ENCODE results near the gene COL23A1. TPM values are rescaled to one million over a fixed set of nuclear protein-coding genes. Genes with fewer than 3 reads are reported as not detected.

COL23A1 gene
- total RNA-seq, 1 donor = 0.10 TPM

- Histone ChIP-seq H3K27me3 (ENCODE audit: insufficient read depth, low read length) (no peaks in the 10 kb centered on the region), H3K4me1 (ENCODE audit: insufficient read depth, low read length) (peaks cover 4% of the 10 kb centered on the region), H3K4me3 (ENCODE audit: low read length) (no peak overlapping the region), H3K9me3 (ENCODE audit: low read depth, low read length) (no peaks in the 10 kb centered on the region)
Measured at GRCh38 chr5:178365501-178366440, 224.4 kb downstream of the COL23A1 start.

GRCh38 chr5:178364326-178364675 is 225.9 kb downstream of the COL23A1 start:
- no peak overlapping the region for H3K4me3 ChIP-seq (ENCODE audit: low read length)
- H3K27me3 ChIP-seq (ENCODE audit: insufficient read depth, low read length) = no peaks in the 10 kb centered on the region
- H3K4me1 ChIP-seq (ENCODE audit: insufficient read depth, low read length) = peaks cover 4% of the 10 kb centered on the region
- no peaks in the 10 kb centered on the region for H3K9me3 ChIP-seq (ENCODE audit: low read depth, low read length)

- H3K4me3 ChIP-seq (ENCODE audit: low read length) = no peak overlapping the region
- peaks cover 4% of the 10 kb centered on the region for H3K4me1 ChIP-seq (ENCODE audit: insufficient read depth, low read length)
- no peaks in the 10 kb centered on the region for H3K27me3 ChIP-seq (ENCODE audit: insufficient read depth, low read length)
- H3K9me3 ChIP-seq (ENCODE audit: low read depth, low read length) = no peaks in the 10 kb centered on the region
Measured at GRCh38 chr5:178363501-178364325, 226.5 kb downstream of the COL23A1 start.

GRCh38 chr5:178361657-178362445 is 228.3 kb downstream of the COL23A1 start:
- no peak overlapping the region for H3K4me3 ChIP-seq (ENCODE audit: low read length)
- H3K4me1 ChIP-seq (ENCODE audit: insufficient read depth, low read length) = peaks cover 9% of the 10 kb centered on the region
- no peaks in the 10 kb centered on the region for H3K9me3 ChIP-seq (ENCODE audit: low read depth, low read length)
- no peaks in the 10 kb centered on the region for H3K27me3 ChIP-seq (ENCODE audit: insufficient read depth, low read length)

- H3K27me3 ChIP-seq (ENCODE audit: insufficient read depth, low read length) = no peaks in the 10 kb centered on the region
- no peaks in the 10 kb centered on the region for H3K9me3 ChIP-seq (ENCODE audit: low read depth, low read length)
- no peak overlapping the region for H3K4me3 ChIP-seq (ENCODE audit: low read length)
Measured at GRCh38 chr5:178360926-178361235, 229.3 kb downstream of the COL23A1 start.

GRCh38 chr5:178360222-178360925 is 229.8 kb downstream of the COL23A1 start:
- no peaks in the 10 kb centered on the region for H3K27me3 ChIP-seq (ENCODE audit: insufficient read depth, low read length)

More at GRCh38 chr5:178360926-178361235, 229.3 kb downstream of the COL23A1 start:
- peaks cover 19% of the 10 kb centered on the region for H3K4me1 ChIP-seq (ENCODE audit: insufficient read depth, low read length)

GRCh38 chr5:178359738-178360137 is 230.5 kb downstream of the COL23A1 start:
- H3K4me3 ChIP-seq (ENCODE audit: low read length) = no peak overlapping the region
- H3K9me3 ChIP-seq (ENCODE audit: low read depth, low read length) = no peaks in the 10 kb centered on the region
- H3K4me1 ChIP-seq (ENCODE audit: insufficient read depth, low read length) = peaks cover 22% of the 10 kb centered on the region
- H3K27me3 ChIP-seq (ENCODE audit: insufficient read depth, low read length) = no peaks in the 10 kb centered on the region

More at GRCh38 chr5:178360222-178360925, 229.8 kb downstream of the COL23A1 start:
- H3K4me3 ChIP-seq (ENCODE audit: low read length) = no peak overlapping the region
- H3K9me3 ChIP-seq (ENCODE audit: low read depth, low read length) = no peaks in the 10 kb centered on the region
- peaks cover 22% of the 10 kb centered on the region for H3K4me1 ChIP-seq (ENCODE audit: insufficient read depth, low read length)

GRCh38 chr5:178357678-178358077 is 232.5 kb downstream of the COL23A1 start:
- Histone ChIP-seq H3K4me1 (ENCODE audit: insufficient read depth, low read length) (peaks cover 18% of the 10 kb centered on the region), H3K4me3 (ENCODE audit: low read length) (no peak overlapping the region), H3K27me3 (ENCODE audit: insufficient read depth, low read length) (no peaks in the 10 kb centered on the region), H3K9me3 (ENCODE audit: low read depth, low read length) (no peaks in the 10 kb centered on the region)

- Histone ChIP-seq H3K4me1 (ENCODE audit: insufficient read depth, low read length) (peaks cover 18% of the 10 kb centered on the region), H3K9me3 (ENCODE audit: low read depth, low read length) (no peaks in the 10 kb centered on the region), H3K27me3 (ENCODE audit: insufficient read depth, low read length) (no peaks in the 10 kb centered on the region), H3K4me3 (ENCODE audit: low read length) (no peak overlapping the region)
Measured at GRCh38 chr5:178357121-178357521, 233.1 kb downstream of the COL23A1 start.

- Histone ChIP-seq H3K9me3 (ENCODE audit: low read depth, low read length) (no peaks in the 10 kb centered on the region), H3K4me3 (ENCODE audit: low read length) (no peak overlapping the region), H3K4me1 (ENCODE audit: insufficient read depth, low read length) (peaks cover 18% of the 10 kb centered on the region)
Measured at GRCh38 chr5:178356431-178356872, 233.7 kb downstream of the COL23A1 start.

GRCh38 chr5:178355671-178356070 is 234.5 kb downstream of the COL23A1 start:
- H3K4me3 ChIP-seq (ENCODE audit: low read length) = no peak overlapping the region
- H3K4me1 ChIP-seq (ENCODE audit: insufficient read depth, low read length) = peaks cover 20% of the 10 kb centered on the region
- H3K9me3 ChIP-seq (ENCODE audit: low read depth, low read length) = no peaks in the 10 kb centered on the region
- H3K27me3 ChIP-seq (ENCODE audit: insufficient read depth, low read length) = no peaks in the 10 kb centered on the region

More at GRCh38 chr5:178356431-178356872, 233.7 kb downstream of the COL23A1 start:
- H3K27me3 ChIP-seq (ENCODE audit: insufficient read depth, low read length) = no peaks in the 10 kb centered on the region

- no peak overlapping the region for H3K4me3 ChIP-seq (ENCODE audit: low read length)
- H3K27me3 ChIP-seq (ENCODE audit: insufficient read depth, low read length) = no peaks in the 10 kb centered on the region
- peaks cover 29% of the 10 kb centered on the region for H3K4me1 ChIP-seq (ENCODE audit: insufficient read depth, low read length)
- no peaks in the 10 kb centered on the region for H3K9me3 ChIP-seq (ENCODE audit: low read depth, low read length)
Measured at GRCh38 chr5:178353461-178353860, 236.7 kb downstream of the COL23A1 start.

GRCh38 chr5:178352035-178352349 is 238.2 kb downstream of the COL23A1 start:
- peaks cover 25% of the 10 kb centered on the region for H3K4me1 ChIP-seq (ENCODE audit: insufficient read depth, low read length)
- no peak overlapping the region for H3K4me3 ChIP-seq (ENCODE audit: low read length)
- H3K9me3 ChIP-seq (ENCODE audit: low read depth, low read length) = no peaks in the 10 kb centered on the region
- H3K27me3 ChIP-seq (ENCODE audit: insufficient read depth, low read length) = no peaks in the 10 kb centered on the region

GRCh38 chr5:178351221-178352034 is 238.8 kb downstream of the COL23A1 start:
- Histone ChIP-seq H3K27me3 (ENCODE audit: insufficient read depth, low read length) (no peaks in the 10 kb centered on the region), H3K4me1 (ENCODE audit: insufficient read depth, low read length) (peaks cover 19% of the 10 kb centered on the region)

More at GRCh38 chr5:178351221-178352034, 238.8 kb downstream of the COL23A1 start:
- Histone ChIP-seq H3K4me3 (ENCODE audit: low read length) (no peak overlapping the region), H3K9me3 (ENCODE audit: low read depth, low read length) (no peaks in the 10 kb centered on the region)
